ENCODE results near the gene WNT5B.

GRCh38 chr12:1619587-1619986, 9.4 kb upstream of the WNT5B start:
- TF ChIP-seq POLR2AphosphoS5 (IDR thresholded peaks at IDR 0.05) (peak in 2 of 3 donors; percentile 57 to 70), CTCF (IDR thresholded peaks at IDR 0.05 in 8 of 11, conservative IDR thresholded peaks at IDR 0.05 in 3 of 11) (no peak)
